HepG2 (cell line): ENCODE data around the gene SNX7. TPM values are rescaled to one million over a fixed set of nuclear protein-coding genes. Genes with fewer than 3 reads are reported as not detected.

ENCODE experiments used
- ATAC-seq: fragments of 200-7000 bp; cut with Tn5 transposase; 3 replicates; pipeline ENCODE4 v1.9.1; 2020; ENCODE audit warnings: mild to moderate bottlenecking, moderate library complexity
- BruUV-seq: library from RNA; stranded (reverse); fragments of 400-500 nt; replicated peaks from 2 replicates; lab custom pipeline; 2021; lab: Mats Ljungman, UMichigan
- CTCF ChIA-PET: fragments of 300-600 bp; formaldehyde crosslinking; extraction: SDS; loops from one replicate; lab custom pipeline; 2021; ENCODE audit warnings: low total read pairs, inconsistent platforms, low intra/inter-chr PET ratio; lab: Yijun Ruan, JAX
- POLR2A ChIA-PET: fragments of 350-600 bp; sonication (Branson Sonifier 250); formaldehyde crosslinking; loops from one replicate; lab custom pipeline; 2020; ENCODE audit warnings: antibody characterized with exemption, inconsistent platforms; lab: Yijun Ruan, JAX
- DNase-seq: peaks from one replicate; pipeline ENCODE4 v3.0.0-alpha.2; 2015; ENCODE audit warnings: low spot score
- FAIRE-seq: peaks from 3 replicates; lab custom pipeline; 2011; peaks lifted over from hg19 to GRCh38; lab: Jason Lieb, UNC
- H2AFZ ChIP-seq: one replicate; pipeline ENCODE4 v1.6.1; 2011; ENCODE audit warnings: low read length, inconsistent platforms
- H3K27ac ChIP-seq: fragments of 300-600 bp; 3 replicates; pipeline ENCODE4 v1.8.0; 2011; ENCODE audit warnings: mixed run types, mild to moderate bottlenecking, mixed read lengths, low read length, inconsistent platforms; ENCODE audit not compliant: insufficient read depth; ENCODE audit errors: extremely low read length
- H3K27me3 ChIP-seq, 2 experiments: fragments of 200-600 bp in 1 of 2; 2 replicates in 1 of 2; 3 replicates in 1 of 2; pipeline versions ENCODE4 v1.6.0 to v1.8.0; 2011; ENCODE audit warnings: low read length in 2 of 2, mild to moderate bottlenecking in 2 of 2, moderate library complexity in 2 of 2, inconsistent platforms in 1 of 2; ENCODE audit not compliant: insufficient read depth in 2 of 2, control insufficient read depth in 1 of 2
- H3K36me3 ChIP-seq, 2 experiments: fragments of 200-600 bp in 1 of 2; replicated peaks in 1 of 2; 2 replicates in 1 of 2; 3 replicates in 1 of 2; pipeline versions ENCODE4 v1.5.1 to v1.8.0; 2011; ENCODE audit warnings: low read length in 2 of 2, inconsistent platforms in 1 of 2; ENCODE audit not compliant: insufficient read depth in 2 of 2, control insufficient read depth in 1 of 2
- H3K4me1 ChIP-seq: 2 replicates; pipeline ENCODE4 v1.5.1; 2012; ENCODE audit warnings: low read length, inconsistent platforms; ENCODE audit not compliant: insufficient read depth
- H3K4me2 ChIP-seq: 2 replicates; pipeline ENCODE4 v1.6.0; 2011; ENCODE audit warnings: low read depth, low read length, inconsistent platforms
- H3K4me3 ChIP-seq, 3 experiments: fragments of 200-600 bp in 1 of 3; sonication (generic), shearing (Covaris generic) in 1 of 3; replicated peaks in 1 of 3; 2 replicates each; pipeline ENCODE4 v1.5.1; 2011 to 2016; ENCODE audit warnings: low read length in 3 of 3, inconsistent platforms in 2 of 3, low read depth in 2 of 3, mild to moderate bottlenecking in 2 of 3, control low read depth in 1 of 3, mixed read lengths in 1 of 3; ENCODE audit not compliant: insufficient read depth in 1 of 3
- H3K79me2 ChIP-seq: one replicate; pipeline ENCODE4 v1.6.1; 2011; ENCODE audit warnings: low read length, inconsistent platforms; ENCODE audit not compliant: insufficient read depth
- H3K9ac ChIP-seq: 2 replicates; pipeline ENCODE4 v1.6.0; 2011; ENCODE audit warnings: mild to moderate bottlenecking, low read depth, low read length, inconsistent platforms; ENCODE audit not compliant: insufficient read depth
- H3K9me3 ChIP-seq: 2 replicates; pipeline ENCODE4 v1.5.1; 2012; ENCODE audit warnings: mild to moderate bottlenecking, low read length
- H4K20me1 ChIP-seq: 2 replicates; pipeline ENCODE4 v1.6.0; 2011; ENCODE audit warnings: inconsistent platforms, mild to moderate bottlenecking, low read length, moderate library complexity; ENCODE audit not compliant: insufficient read depth
- CREB1 ChIP-seq, 2 experiments: fragments of 450-650 bp in 1 of 2; IDR thresholded peaks; 2 replicates each; pipeline ENCODE4 v1.6.1; 2016 to 2017; ENCODE audit warnings: control low read depth in 1 of 2, mild to moderate bottlenecking in 1 of 2, missing compliant biosample characterization in 1 of 2, missing genetic modification characterization in 1 of 2
- ELF3 ChIP-seq: IDR thresholded peaks from 2 replicates; pipeline ENCODE4 v1.6.1; 2016; ENCODE audit warnings: missing genetic modification reagents, missing compliant biosample characterization
- MTF2 ChIP-seq: sonication (generic); formaldehyde crosslinking; IDR thresholded peaks from 2 replicates; pipeline ENCODE4 v1.5.0; 2020; ENCODE audit warnings: missing genetic modification reagents, borderline replicate concordance
- RFXANK ChIP-seq: IDR thresholded peaks from 2 replicates; pipeline ENCODE4 v1.6.1; 2016
- SMARCC2 ChIP-seq: fragments of 450-650 bp; IDR thresholded peaks from 2 replicates; pipeline ENCODE4 v1.6.1; 2017; ENCODE audit warnings: antibody characterized with exemption, mild to moderate bottlenecking
- SRSF9 ChIP-seq: fragments of 200-400 bp; formaldehyde crosslinking; IDR thresholded peaks from 2 replicates; pipeline ENCODE4 v1.6.1; 2018; ENCODE audit warnings: borderline replicate concordance, mild to moderate bottlenecking, low read depth, low read length; ENCODE audit not compliant: insufficient read depth, poor library complexity, severe bottlenecking
- ZFX ChIP-seq: sonication (generic); formaldehyde crosslinking; IDR thresholded peaks from 2 replicates; pipeline ENCODE4 v1.4.0; 2020; ENCODE audit warnings: mild to moderate bottlenecking, low read depth, missing genetic modification reagents, moderate library complexity
- ZNF788 ChIP-seq: sonication (generic); formaldehyde crosslinking; IDR thresholded peaks from 2 replicates; pipeline ENCODE4 v1.5.0; 2020; ENCODE audit warnings: mild to moderate bottlenecking, missing genetic modification reagents, borderline replicate concordance
- WGBS: methylation state at CpG from one replicate; pipeline ENCODE4 v1.1.6; 2017; ENCODE audit warnings: low lambda C conversion rate; 5-methylcytosine and 5-hydroxymethylcytosine counted together
- in situ Hi-C: cut with HindIII; loops from 2 replicates; pipeline ENCODE4 v1.10.0; 2017; ENCODE audit warnings: low pct_unique_long_range_greater_than_20kb; ENCODE audit not compliant: extremely low pct_ligation_motif_present
- intact Hi-C: fragments of 100-400 bp; cut with micrococcal nuclease; formaldehyde crosslinking; loops from one replicate; pipeline ENCODE4 v1.10.0; 2022; ENCODE audit not compliant: unreplicated experiment
- polyA plus RNA-seq, 8 experiments: library from polyadenylated mRNA; depleted of rRNA in 3 of 8; stranded (reverse) in 7 of 8; unstranded in 1 of 8; fragments of >200 nt; fragmentation: Illumina TruSeq in 4 of 8; extraction: Trizol in 4 of 8; gene quantifications; 2 replicates each; pipeline versions ENCODE4 v1.2.1 to v1.2.3, GENCODE V29; 2011 to 2016; ENCODE audit warnings: low read depth in 4 of 8, missing spikeins in 1 of 8, mixed read lengths in 1 of 8; ENCODE audit not compliant: insufficient read depth in 1 of 8
- total RNA-seq, 5 experiments: library from RNA; depleted of rRNA; stranded (reverse); fragments of >200 nt; fragmentation: Illumina TruSeq; extraction: Trizol; gene quantifications; 2 replicates each; pipeline ENCODE4 v1.2.3, GENCODE V29; 2016; ENCODE audit warnings: low read depth in 1 of 5
- TF ChIP-seq, protein P1 (sequence below): sonication (generic); formaldehyde crosslinking; IDR thresholded peaks from 2 replicates; pipeline ENCODE4 v1.5.0; 2020; ENCODE audit warnings: missing genetic modification reagents
- TF ChIP-seq, protein P2 (sequence below): sonication (generic); formaldehyde crosslinking; IDR thresholded peaks from 2 replicates; pipeline ENCODE4 v1.8.0; 2023; ENCODE audit warnings: mild to moderate bottlenecking, missing genetic modification reagents
- TF ChIP-seq, protein P3 (sequence below): IDR thresholded peaks from 2 replicates; pipeline ENCODE4 v1.6.1; 2012; ENCODE audit warnings: low read length, improper control_type of control experiment
- TF ChIP-seq, protein P4 (sequence below): sonication (generic); formaldehyde crosslinking; IDR thresholded peaks from 2 replicates; pipeline ENCODE4 v1.5.0; 2020; ENCODE audit warnings: mild to moderate bottlenecking, missing genetic modification reagents
- TF ChIP-seq, protein P5 (sequence below): sonication (generic); formaldehyde crosslinking; IDR thresholded peaks from 2 replicates; pipeline ENCODE4 v1.4.0; 2020; ENCODE audit warnings: low read depth, missing genetic modification reagents

SNX7 gene
- total and polyA plus RNA-seq, 2 of the 13 experiments (the other 11 are each of a cell fraction or from before 2014, with no cell fraction given): 14.3 to 33.5 TPM

DNA sequence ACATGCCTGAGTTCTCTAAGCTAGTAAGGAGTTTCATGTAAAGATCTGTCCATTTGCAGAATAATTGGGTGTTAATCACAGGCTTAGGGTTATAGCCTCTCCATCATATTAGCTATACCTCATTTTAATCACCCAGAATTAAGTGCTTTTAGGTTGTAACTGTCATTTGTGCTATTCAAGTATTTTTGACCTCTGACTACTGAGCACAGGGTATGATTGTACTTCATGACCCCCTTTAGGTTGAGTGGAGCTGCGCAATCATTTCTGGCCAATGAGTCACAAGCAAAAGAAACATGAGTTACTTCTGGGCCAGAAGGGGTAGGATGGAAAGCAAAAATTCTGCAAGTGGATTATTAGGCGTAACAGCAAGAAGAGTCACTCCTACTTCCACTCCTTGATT is 8.4 kb upstream of the SNX7 start:
- Histone ChIP-seq H3K27me3 (no peaks in the 10 kb centered on the region), H3K36me3 (no peaks in the 10 kb centered on the region), H3K79me2 (no peaks in the 10 kb centered on the region), H3K4me3 (no peak overlapping the region), H3K4me2 (no peak overlapping the region), H3K9me3 (no peaks in the 10 kb centered on the region), H3K27ac (no peak overlapping the region), H3K4me1 (peaks cover 6% of the 10 kb centered on the region; the same call in 1 of the 2 replicates), H3K9ac (no peak overlapping the region), H4K20me1 (no peaks in the 10 kb centered on the region), H2AFZ (no peak overlapping the region)
- ChIA-PET CTCF (no interaction called here), POLR2A (no interaction called here)
- no TSS peak for BruUV-seq
- intact Hi-C loops (no loop called here), in situ Hi-C loops (no loop called here)
- no peak for FAIRE-seq
- 75% methylated on average over 2 of the region's 2 CpGs for WGBS
- ATAC-seq: no peak
- DNase-seq: no peak
- TF ChIP-seq MTF2 (no peak), SRSF9 (no peak), ELF3 (CRISPR knock-in tag) (no peak), SMARCC2 (no peak), CREB1 (IDR thresholded peaks at IDR 0.05) (no peak), CREB1 (CRISPR knock-in tag; IDR thresholded peaks at IDR 0.05) (no peak), ZNF788 (CRISPR knock-in tag) (no peak), RFXANK (CRISPR knock-in tag) (no peak), ZFX (CRISPR knock-in tag) (no peak)
- TF ChIP-seq, protein P1, sequence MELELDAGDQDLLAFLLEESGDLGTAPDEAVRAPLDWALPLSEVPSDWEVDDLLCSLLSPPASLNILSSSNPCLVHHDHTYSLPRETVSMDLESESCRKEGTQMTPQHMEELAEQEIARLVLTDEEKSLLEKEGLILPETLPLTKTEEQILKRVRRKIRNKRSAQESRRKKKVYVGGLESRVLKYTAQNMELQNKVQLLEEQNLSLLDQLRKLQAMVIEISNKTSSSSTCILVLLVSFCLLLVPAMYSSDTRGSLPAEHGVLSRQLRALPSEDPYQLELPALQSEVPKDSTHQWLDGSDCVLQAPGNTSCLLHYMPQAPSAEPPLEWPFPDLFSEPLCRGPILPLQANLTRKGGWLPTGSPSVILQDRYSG (CRISPR knock-in tag): no peak
- TF ChIP-seq, protein P2, sequence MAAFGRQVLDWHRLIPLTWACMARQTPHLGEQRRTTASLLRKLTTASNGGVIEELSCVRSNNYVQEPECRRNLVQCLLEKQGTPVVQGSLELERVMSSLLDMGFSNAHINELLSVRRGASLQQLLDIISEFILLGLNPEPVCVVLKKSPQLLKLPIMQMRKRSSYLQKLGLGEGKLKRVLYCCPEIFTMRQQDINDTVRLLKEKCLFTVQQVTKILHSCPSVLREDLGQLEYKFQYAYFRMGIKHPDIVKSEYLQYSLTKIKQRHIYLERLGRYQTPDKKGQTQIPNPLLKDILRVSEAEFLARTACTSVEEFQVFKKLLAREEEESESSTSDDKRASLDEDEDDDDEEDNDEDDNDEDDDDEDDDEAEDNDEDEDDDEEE (CRISPR knock-in tag): no peak
- TF ChIP-seq, protein P3, sequence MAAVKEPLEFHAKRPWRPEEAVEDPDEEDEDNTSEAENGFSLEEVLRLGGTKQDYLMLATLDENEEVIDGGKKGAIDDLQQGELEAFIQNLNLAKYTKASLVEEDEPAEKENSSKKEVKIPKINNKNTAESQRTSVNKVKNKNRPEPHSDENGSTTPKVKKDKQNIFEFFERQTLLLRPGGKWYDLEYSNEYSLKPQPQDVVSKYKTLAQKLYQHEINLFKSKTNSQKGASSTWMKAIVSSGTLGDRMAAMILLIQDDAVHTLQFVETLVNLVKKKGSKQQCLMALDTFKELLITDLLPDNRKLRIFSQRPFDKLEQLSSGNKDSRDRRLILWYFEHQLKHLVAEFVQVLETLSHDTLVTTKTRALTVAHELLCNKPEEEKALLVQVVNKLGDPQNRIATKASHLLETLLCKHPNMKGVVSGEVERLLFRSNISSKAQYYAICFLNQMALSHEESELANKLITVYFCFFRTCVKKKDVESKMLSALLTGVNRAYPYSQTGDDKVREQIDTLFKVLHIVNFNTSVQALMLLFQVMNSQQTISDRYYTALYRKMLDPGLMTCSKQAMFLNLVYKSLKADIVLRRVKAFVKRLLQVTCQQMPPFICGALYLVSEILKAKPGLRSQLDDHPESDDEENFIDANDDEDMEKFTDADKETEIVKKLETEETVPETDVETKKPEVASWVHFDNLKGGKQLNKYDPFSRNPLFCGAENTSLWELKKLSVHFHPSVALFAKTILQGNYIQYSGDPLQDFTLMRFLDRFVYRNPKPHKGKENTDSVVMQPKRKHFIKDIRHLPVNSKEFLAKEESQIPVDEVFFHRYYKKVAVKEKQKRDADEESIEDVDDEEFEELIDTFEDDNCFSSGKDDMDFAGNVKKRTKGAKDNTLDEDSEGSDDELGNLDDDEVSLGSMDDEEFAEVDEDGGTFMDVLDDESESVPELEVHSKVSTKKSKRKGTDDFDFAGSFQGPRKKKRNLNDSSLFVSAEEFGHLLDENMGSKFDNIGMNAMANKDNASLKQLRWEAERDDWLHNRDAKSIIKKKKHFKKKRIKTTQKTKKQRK: no peak
- TF ChIP-seq, protein P4, sequence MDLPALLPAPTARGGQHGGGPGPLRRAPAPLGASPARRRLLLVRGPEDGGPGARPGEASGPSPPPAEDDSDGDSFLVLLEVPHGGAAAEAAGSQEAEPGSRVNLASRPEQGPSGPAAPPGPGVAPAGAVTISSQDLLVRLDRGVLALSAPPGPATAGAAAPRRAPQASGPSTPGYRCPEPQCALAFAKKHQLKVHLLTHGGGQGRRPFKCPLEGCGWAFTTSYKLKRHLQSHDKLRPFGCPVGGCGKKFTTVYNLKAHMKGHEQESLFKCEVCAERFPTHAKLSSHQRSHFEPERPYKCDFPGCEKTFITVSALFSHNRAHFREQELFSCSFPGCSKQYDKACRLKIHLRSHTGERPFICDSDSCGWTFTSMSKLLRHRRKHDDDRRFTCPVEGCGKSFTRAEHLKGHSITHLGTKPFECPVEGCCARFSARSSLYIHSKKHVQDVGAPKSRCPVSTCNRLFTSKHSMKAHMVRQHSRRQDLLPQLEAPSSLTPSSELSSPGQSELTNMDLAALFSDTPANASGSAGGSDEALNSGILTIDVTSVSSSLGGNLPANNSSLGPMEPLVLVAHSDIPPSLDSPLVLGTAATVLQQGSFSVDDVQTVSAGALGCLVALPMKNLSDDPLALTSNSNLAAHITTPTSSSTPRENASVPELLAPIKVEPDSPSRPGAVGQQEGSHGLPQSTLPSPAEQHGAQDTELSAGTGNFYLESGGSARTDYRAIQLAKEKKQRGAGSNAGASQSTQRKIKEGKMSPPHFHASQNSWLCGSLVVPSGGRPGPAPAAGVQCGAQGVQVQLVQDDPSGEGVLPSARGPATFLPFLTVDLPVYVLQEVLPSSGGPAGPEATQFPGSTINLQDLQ (CRISPR knock-in tag): no peak
- TF ChIP-seq, protein P5, sequence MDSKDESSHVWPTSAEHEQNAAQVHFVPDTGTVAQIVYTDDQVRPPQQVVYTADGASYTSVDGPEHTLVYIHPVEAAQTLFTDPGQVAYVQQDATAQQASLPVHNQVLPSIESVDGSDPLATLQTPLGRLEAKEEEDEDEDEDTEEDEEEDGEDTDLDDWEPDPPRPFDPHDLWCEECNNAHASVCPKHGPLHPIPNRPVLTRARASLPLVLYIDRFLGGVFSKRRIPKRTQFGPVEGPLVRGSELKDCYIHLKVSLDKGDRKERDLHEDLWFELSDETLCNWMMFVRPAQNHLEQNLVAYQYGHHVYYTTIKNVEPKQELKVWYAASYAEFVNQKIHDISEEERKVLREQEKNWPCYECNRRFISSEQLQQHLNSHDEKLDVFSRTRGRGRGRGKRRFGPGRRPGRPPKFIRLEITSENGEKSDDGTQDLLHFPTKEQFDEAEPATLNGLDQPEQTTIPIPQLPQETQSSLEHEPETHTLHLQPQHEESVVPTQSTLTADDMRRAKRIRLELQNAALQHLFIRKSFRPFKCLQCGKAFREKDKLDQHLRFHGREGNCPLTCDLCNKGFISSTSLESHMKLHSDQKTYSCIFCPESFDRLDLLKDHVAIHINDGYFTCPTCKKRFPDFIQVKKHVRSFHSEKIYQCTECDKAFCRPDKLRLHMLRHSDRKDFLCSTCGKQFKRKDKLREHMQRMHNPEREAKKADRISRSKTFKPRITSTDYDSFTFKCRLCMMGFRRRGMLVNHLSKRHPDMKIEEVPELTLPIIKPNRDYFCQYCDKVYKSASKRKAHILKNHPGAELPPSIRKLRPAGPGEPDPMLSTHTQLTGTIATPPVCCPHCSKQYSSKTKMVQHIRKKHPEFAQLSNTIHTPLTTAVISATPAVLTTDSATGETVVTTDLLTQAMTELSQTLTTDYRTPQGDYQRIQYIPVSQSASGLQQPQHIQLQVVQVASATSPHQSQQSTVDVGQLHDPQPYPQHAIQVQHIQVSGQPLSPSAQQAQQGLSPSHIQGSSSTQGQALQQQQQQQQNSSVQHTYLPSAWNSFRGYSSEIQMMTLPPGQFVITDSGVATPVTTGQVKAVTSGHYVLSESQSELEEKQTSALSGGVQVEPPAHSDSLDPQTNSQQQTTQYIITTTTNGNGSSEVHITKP (CRISPR knock-in tag): no peak
